NCI-H1417 treated with DMSO at 0.1 percent for 48 hours (cell line): ENCODE measurements around the gene TMEM74B.

Source experiments
- DNase-seq: peaks from one replicate; lab custom pipeline; 2025; lab: John Stamatoyannopoulos, UW

TMEM74B gene

GRCh38 chr20:1137236-1137635 is 47.5 kb downstream of the TMEM74B start:
- no peak for DNase-seq

GRCh38 chr20:1134836-1135235 is 49.9 kb downstream of the TMEM74B start:
- no peak for DNase-seq

GRCh38 chr20:1134355-1134754 is 50.4 kb downstream of the TMEM74B start:
- DNase-seq = no peak

- DNase-seq = no peak
Measured at GRCh38 chr20:1131354-1131753, 53.4 kb downstream of the TMEM74B start.

GRCh38 chr20:1130847-1131246 is 53.9 kb downstream of the TMEM74B start:
- DNase-seq = no peak
